CD4-positive, CD25-positive, alpha-beta regulatory T cell (primary cell): ENCODE measurements around the gene SAMD9L. TPM values are rescaled to one million over a fixed set of nuclear protein-coding genes. Genes with fewer than 3 reads are reported as not detected.
A peak's percentile ranks its signal among the peaks of the same experiment; 100 is the strongest.
"Not testable (repeated sequence)": the region's sequence is repeated elsewhere in the genome, so short reads cannot be mapped to it uniquely, and the experiment has no call there.

Experiments used
- ATAC-seq, 2 donors: fragments of 150-1000 bp; cut with Tn5 transposase; one replicate each; pipeline ENCODE4 v1.10.0; 2021; ENCODE audit warnings: low read depth in 2 of 2, moderate number of reproducible peaks in 2 of 2, moderate library complexity in 1 of 2
- DNase-seq, 3 donors: peaks; one replicate each; pipeline versions ENCODE4 v3.0.0 to v3.0.0-alpha.2; 2012 to 2022; ENCODE audit warnings: mixed read lengths in 1 of 3
- H3K27ac ChIP-seq: one replicate; pipeline ENCODE4 v1.7.0; 2013; ENCODE audit warnings: mild to moderate bottlenecking, low read length; ENCODE audit not compliant: insufficient read depth, poor library complexity, severe bottlenecking
- H3K27me3 ChIP-seq: one replicate; pipeline ENCODE4 v1.7.0; 2013; ENCODE audit warnings: low read length; ENCODE audit not compliant: control insufficient read depth, insufficient read depth
- H3K36me3 ChIP-seq: one replicate; pipeline ENCODE4 v1.7.0; 2013; ENCODE audit warnings: mild to moderate bottlenecking, low read length, moderate library complexity; ENCODE audit not compliant: control insufficient read depth, insufficient read depth
- H3K4me1 ChIP-seq: 2 replicates; pipeline ENCODE4 v1.7.0; 2013; ENCODE audit warnings: mild to moderate bottlenecking, low read length; ENCODE audit not compliant: insufficient read depth, control insufficient read depth, poor library complexity, severe bottlenecking
- H3K4me3 ChIP-seq: one replicate; pipeline ENCODE4 v1.7.0; 2013; ENCODE audit warnings: low read depth, mild to moderate bottlenecking, low read length, moderate library complexity
- H3K9me3 ChIP-seq, 2 experiments: 1 replicate in 1 of 2; 2 replicates in 1 of 2; pipeline ENCODE4 v1.7.0; 2013; ENCODE audit warnings: low read length in 2 of 2, mild to moderate bottlenecking in 1 of 2, moderate library complexity in 1 of 2; ENCODE audit not compliant: control insufficient read depth in 2 of 2
- H3K27ac Mint-ChIP-seq, 3 donors: one replicate each; pipeline ENCODE4 v1.8.0; 2020 to 2022; ENCODE audit warnings: mild to moderate bottlenecking in 3 of 3, mixed read lengths in 3 of 3, moderate library complexity in 2 of 3
- H3K27me3 Mint-ChIP-seq: one replicate; pipeline ENCODE4 v1.8.0; 2022; ENCODE audit warnings: mild to moderate bottlenecking, mixed read lengths
- H3K36me3 Mint-ChIP-seq: one replicate; pipeline ENCODE4 v1.8.0; 2020; ENCODE audit warnings: mixed read lengths
- H3K4me1 Mint-ChIP-seq, 4 donors: one replicate each; pipeline ENCODE4 v1.8.0; 2020 to 2022; ENCODE audit warnings: mixed read lengths in 4 of 4, mild to moderate bottlenecking in 1 of 4
- H3K4me3 Mint-ChIP-seq, 4 donors: one replicate each; pipeline ENCODE4 v1.8.0; 2020 to 2022; ENCODE audit warnings: mild to moderate bottlenecking in 4 of 4, mixed read lengths in 4 of 4, moderate library complexity in 3 of 4
- H3K9me3 Mint-ChIP-seq, 7 donors: one replicate each; pipeline ENCODE4 v1.8.0; 2020 to 2022; ENCODE audit warnings: mixed read lengths in 7 of 7, mild to moderate bottlenecking in 3 of 7, moderate library complexity in 2 of 7
- polyA plus RNA-seq, 4 donors: library from polyadenylated mRNA; unstranded; fragments of 300-500 nt; fragmentation: Illumina TruSeq; gene quantifications; one replicate each; pipeline ENCODE4 v1.2.3, GENCODE V29; 2021
- total RNA-seq: library from RNA; stranded (reverse); gene quantifications from one replicate; pipeline ENCODE4 v1.2.3, GENCODE V29; 2022

Gene SAMD9L
- total and polyA plus RNA-seq, 5 donors from 2014 or later: 29.8 to 53.5 (median 46.3) TPM

DNA sequence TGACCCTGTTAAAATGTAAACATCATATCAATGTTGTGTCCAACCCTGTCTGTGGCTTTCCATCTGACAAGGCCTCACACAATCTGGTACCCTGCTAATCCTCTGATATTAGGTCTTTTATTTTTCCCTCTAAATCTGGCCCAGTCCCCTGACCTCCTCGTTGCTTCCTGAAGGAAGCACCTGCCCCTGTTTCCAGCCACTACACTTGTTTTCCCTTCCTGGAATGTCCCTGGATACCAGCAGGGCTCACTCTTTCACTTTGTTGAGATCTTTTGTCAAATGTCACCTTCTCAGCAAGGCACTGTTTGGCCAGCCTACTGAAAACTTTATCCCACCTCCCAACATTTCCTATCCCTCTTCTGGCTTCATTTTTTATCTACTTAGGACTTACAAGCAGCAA is 2.1 kb downstream of the SAMD9L start:
- peaks cover 47% of the 10 kb centered on the region for H3K36me3 ChIP-seq
- Mint-ChIP-seq H3K9me3 (peaks cover 0 to 4% (median 0%) of the 10 kb centered on the region in 7 donors), H3K27ac (peak overlapping the region; percentile 50 to 93 (median 93)), H3K36me3 (peaks cover 32% of the 10 kb centered on the region), H3K4me1 (peaks cover 27 to 39% (median 38%) of the 10 kb centered on the region in 4 donors), H3K4me3 (peak overlapping the region; percentile 77 to 98 (median 88)), H3K27me3 (no peaks in the 10 kb centered on the region)
- DNase-seq (no peak), ATAC-seq (no peak)
- peak overlapping the region; percentile 99 for H3K4me3 ChIP-seq
- H3K27me3 ChIP-seq: no peaks in the 10 kb centered on the region
- H3K9me3 ChIP-seq: no peaks in the 10 kb centered on the region
- H3K27ac ChIP-seq: no peak overlapping the region
- peaks cover 29% of the 10 kb centered on the region for H3K4me1 ChIP-seq

DNA sequence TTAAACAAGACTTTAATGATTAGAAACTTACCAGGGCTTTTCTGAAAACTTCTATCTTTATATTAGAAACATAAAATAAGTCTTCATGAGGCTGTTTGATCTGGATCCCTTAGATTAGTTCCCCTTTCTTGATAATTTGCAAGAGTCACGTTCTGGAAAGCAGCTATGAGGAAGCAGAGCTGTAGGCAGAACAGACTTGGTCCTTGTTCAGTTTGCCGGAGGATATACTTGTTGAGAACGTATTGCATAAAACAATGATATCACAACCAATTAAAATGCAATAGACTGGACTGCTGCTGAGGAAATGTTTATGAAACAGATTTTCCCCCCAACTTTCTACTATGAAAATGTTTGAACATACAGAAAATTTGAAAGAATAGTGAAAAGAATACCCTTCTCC is 2.8 kb downstream of the SAMD9L start:
- H3K4me1 Mint-ChIP-seq: peaks cover 27 to 39% (median 38%) of the 10 kb centered on the region in 4 donors
- H3K36me3 Mint-ChIP-seq: peaks cover 32% of the 10 kb centered on the region
- DNase-seq (no peak), ATAC-seq (no peak)
- no peaks in the 10 kb centered on the region for H3K27me3 ChIP-seq
- H3K9me3 ChIP-seq: no peaks in the 10 kb centered on the region
- H3K4me1 ChIP-seq: peaks cover 29% of the 10 kb centered on the region
- peak overlapping the region in 2 of 3 donors; percentile 93 for H3K27ac Mint-ChIP-seq
- no peak overlapping the region for H3K27ac ChIP-seq
- H3K27me3 Mint-ChIP-seq: no peaks in the 10 kb centered on the region
- H3K36me3 ChIP-seq: peaks cover 54% of the 10 kb centered on the region
- peak overlapping the region; percentile 99 for H3K4me3 ChIP-seq
- H3K4me3 Mint-ChIP-seq: peak overlapping the region; percentile 31 to 98 (median 88)
- peaks cover 0 to 4% (median 0%) of the 10 kb centered on the region in 7 donors for H3K9me3 Mint-ChIP-seq

DNA sequence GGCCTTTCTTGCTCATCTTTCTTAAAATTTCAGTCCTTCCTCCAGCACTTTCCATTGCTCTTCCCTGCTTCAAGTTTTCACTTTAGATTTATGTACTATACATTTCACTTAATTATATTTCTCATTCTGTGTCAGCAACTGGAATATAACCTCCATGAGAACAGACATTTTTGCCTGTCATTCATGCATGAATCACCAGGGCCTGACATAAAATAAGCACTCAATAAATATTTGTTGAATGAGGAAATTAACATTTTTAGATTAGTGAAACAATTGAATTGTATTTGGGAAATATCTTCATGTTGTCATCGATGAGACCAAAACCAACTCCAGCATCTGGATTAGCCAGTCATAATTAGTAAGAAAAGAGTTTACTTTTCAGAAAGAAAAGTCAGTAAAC is 6.1 kb downstream of the SAMD9L start:
- H3K9me3 Mint-ChIP-seq: peaks cover 2 to 9% (median 6%) of the 10 kb centered on the region in 7 donors
- Histone ChIP-seq H3K4me1 (peaks cover 19% of the 10 kb centered on the region), H3K27ac (no peak overlapping the region), H3K4me3 (no peak overlapping the region), H3K36me3 (peaks cover 85% of the 10 kb centered on the region), H3K27me3 (no peaks in the 10 kb centered on the region), H3K9me3 (peaks cover 21 to 27% of the 10 kb centered on the region in 2 experiments)
- DNase-seq: no peak
- no peak for ATAC-seq
- no peaks in the 10 kb centered on the region for H3K27me3 Mint-ChIP-seq
- peaks cover 19 to 24% (median 23%) of the 10 kb centered on the region in 4 donors for H3K4me1 Mint-ChIP-seq
- H3K27ac Mint-ChIP-seq: no peak overlapping the region
- no peak overlapping the region for H3K4me3 Mint-ChIP-seq
- H3K36me3 Mint-ChIP-seq: peaks cover 42% of the 10 kb centered on the region

DNA sequence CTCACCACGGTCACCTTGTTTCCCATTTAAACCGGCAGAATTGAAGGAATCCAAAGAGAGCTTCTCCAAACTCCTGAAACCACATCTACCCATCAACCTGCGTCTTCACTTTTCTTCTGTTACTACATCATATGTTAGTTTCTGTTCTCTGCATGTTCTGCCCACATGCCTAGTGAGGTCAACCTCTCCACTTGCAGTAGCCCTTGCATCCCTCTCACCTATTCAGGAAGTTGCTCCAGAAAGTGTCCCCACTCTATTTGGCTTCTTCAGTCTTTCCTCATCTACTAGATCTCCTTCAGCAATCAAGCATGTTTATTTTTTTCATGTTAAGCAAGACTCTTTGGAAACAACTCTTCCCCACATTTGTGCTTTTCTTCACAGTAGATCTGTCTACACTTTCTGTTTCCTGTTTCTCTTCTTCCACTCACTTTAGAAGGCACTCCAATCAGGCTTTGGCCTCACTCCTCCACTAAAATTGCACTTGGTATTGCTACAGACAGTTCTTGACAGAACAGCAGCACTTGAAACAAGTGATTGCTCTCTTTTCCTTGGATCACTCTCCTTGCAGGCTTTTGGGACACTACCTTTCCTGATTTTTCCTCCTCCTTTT is 7.5 kb downstream of the SAMD9L start:
- no peak for ATAC-seq
- DNase-seq: no peak
- H3K27ac ChIP-seq: no peak overlapping the region
- H3K27me3 ChIP-seq: no peaks in the 10 kb centered on the region
- peaks cover 50% of the 10 kb centered on the region for H3K36me3 Mint-ChIP-seq
- H3K36me3 ChIP-seq: peaks cover 98% of the 10 kb centered on the region
- no peak overlapping the region for H3K4me3 Mint-ChIP-seq
- peaks cover 35 to 41% of the 10 kb centered on the region in 2 experiments for H3K9me3 ChIP-seq
- no peak overlapping the region for H3K27ac Mint-ChIP-seq
- H3K9me3 Mint-ChIP-seq: peaks cover 4 to 20% (median 7%) of the 10 kb centered on the region in 7 donors
- peaks cover 11 to 15% (median 12%) of the 10 kb centered on the region in 4 donors for H3K4me1 Mint-ChIP-seq
- H3K4me3 ChIP-seq: no peak overlapping the region
- H3K4me1 ChIP-seq: peaks cover 4% of the 10 kb centered on the region
- no peaks in the 10 kb centered on the region for H3K27me3 Mint-ChIP-seq

GRCh38 chr7:93138576-93138975 is 9.6 kb downstream of the SAMD9L start:
- H3K4me1 Mint-ChIP-seq: peaks cover 3 to 7% (median 5%) of the 10 kb centered on the region in 4 donors
- no peak for DNase-seq
- Histone ChIP-seq H3K27me3 (no peaks in the 10 kb centered on the region), H3K9me3 (peaks cover 56 to 62% of the 10 kb centered on the region in 2 experiments), H3K4me1 (no peaks in the 10 kb centered on the region), H3K27ac (no peak overlapping the region), H3K4me3 (no peak overlapping the region), H3K36me3 (peaks cover 90% of the 10 kb centered on the region)
- H3K9me3 Mint-ChIP-seq: peaks cover 6 to 40% (median 13%) of the 10 kb centered on the region in 7 donors
- no peak overlapping the region for H3K4me3 Mint-ChIP-seq
- no peak for ATAC-seq
- H3K36me3 Mint-ChIP-seq: peaks cover 46% of the 10 kb centered on the region
- no peaks in the 10 kb centered on the region for H3K27me3 Mint-ChIP-seq
- H3K27ac Mint-ChIP-seq: peak overlapping the region in 1 of 3 donors; percentile 52

- Mint-ChIP-seq H3K27me3 (no peaks in the 10 kb centered on the region), H3K36me3 (peaks cover 34% of the 10 kb centered on the region), H3K9me3 (peaks cover 9 to 79% (median 26%) of the 10 kb centered on the region in 7 donors), H3K4me1 (peaks cover 0 to 4% (median 0%) of the 10 kb centered on the region in 4 donors), H3K27ac (peak overlapping the region in 1 of 3 donors; percentile 32), H3K4me3 (no peak overlapping the region)
- Histone ChIP-seq H3K9me3 (peaks cover 85 to 86% of the 10 kb centered on the region in 2 experiments), H3K4me1 (no peaks in the 10 kb centered on the region), H3K27ac (no peak overlapping the region), H3K4me3 (no peak overlapping the region), H3K36me3 (peaks cover 35% of the 10 kb centered on the region), H3K27me3 (no peaks in the 10 kb centered on the region)
- DNase-seq: no peak
- ATAC-seq: no peak
These were observed 15.2 kb downstream of the SAMD9L start for GRCh38 chr7:93133005-93133404.

DNA sequence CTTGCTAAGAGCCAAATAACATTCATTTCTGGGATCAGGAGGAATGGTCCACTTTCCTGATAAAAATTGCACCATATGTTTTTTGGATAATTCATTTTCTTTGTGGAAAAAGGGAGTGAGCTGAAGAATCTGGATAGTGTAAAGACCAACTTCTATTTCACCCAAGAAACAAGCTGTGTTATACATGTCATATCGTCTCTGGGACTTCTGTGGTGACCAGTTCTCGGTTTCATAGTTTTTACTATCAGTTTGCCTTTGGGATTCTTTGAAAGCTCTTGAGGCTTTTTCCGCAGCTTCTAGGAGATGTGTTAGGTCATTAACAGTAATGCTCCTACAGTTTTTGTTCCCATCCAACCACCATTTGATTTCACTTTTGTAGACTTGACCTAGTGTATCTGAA is 16.0 kb downstream of the SAMD9L start:
- no peaks in the 10 kb centered on the region for H3K4me1 ChIP-seq
- Mint-ChIP-seq H3K9me3 (peaks cover 10 to 76% (median 24%) of the 10 kb centered on the region in 7 donors), H3K36me3 (peaks cover 30% of the 10 kb centered on the region), H3K4me1 (peaks cover 0 to 4% (median 0%) of the 10 kb centered on the region in 4 donors), H3K4me3 (no peak overlapping the region), H3K27me3 (no peaks in the 10 kb centered on the region), H3K27ac (no peak overlapping the region)
- peaks cover 86 to 88% of the 10 kb centered on the region in 2 experiments for H3K9me3 ChIP-seq
- DNase-seq (no peak), ATAC-seq (no peak)
- no peaks in the 10 kb centered on the region for H3K27me3 ChIP-seq
- peaks cover 27% of the 10 kb centered on the region for H3K36me3 ChIP-seq
- H3K4me3 ChIP-seq: no peak overlapping the region
- H3K27ac ChIP-seq: no peak overlapping the region

DNA sequence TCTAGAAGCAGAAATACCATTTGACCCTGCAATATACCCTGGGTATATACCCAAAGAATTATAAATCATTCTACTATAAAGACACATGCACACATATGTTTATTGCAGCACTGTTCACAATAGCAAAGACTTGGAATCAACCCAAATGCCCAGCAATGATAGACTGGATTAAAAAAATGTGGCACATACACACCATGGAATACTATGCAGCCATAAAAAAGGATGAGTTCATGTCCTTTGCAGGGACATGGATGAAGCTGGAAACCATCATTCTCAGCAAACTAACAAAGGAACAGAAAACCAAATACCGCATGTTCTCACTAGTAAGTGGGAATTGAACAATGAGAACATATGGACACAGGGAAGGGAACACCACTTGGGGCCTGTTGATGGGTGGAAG is 21.2 kb downstream of the SAMD9L start:
- peaks cover 10% of the 10 kb centered on the region for H3K36me3 Mint-ChIP-seq
- H3K36me3 ChIP-seq: not testable (repeated sequence)

More for the DNA sequence above, 21.2 kb downstream of the SAMD9L start:
- not testable (repeated sequence) for H3K4me3 Mint-ChIP-seq, ATAC-seq, H3K27ac Mint-ChIP-seq, H3K27ac ChIP-seq, H3K27me3 Mint-ChIP-seq, DNase-seq, H3K27me3 ChIP-seq, H3K4me1 ChIP-seq, H3K4me1 Mint-ChIP-seq, H3K4me3 ChIP-seq
- H3K9me3 Mint-ChIP-seq: peaks cover 7 to 72% (median 23%) of the 10 kb centered on the region in 7 donors
- peaks cover 39 to 47% of the 10 kb centered on the region in 2 experiments for H3K9me3 ChIP-seq
